Measurements from ENCODE around the gene RADIL.

RADIL gene

GRCh38 chr7:4792537-4793126 is 90.9 kb downstream of the RADIL start:
- no peak for DNase-seq (ENCODE audit: low read depth)

DNA sequence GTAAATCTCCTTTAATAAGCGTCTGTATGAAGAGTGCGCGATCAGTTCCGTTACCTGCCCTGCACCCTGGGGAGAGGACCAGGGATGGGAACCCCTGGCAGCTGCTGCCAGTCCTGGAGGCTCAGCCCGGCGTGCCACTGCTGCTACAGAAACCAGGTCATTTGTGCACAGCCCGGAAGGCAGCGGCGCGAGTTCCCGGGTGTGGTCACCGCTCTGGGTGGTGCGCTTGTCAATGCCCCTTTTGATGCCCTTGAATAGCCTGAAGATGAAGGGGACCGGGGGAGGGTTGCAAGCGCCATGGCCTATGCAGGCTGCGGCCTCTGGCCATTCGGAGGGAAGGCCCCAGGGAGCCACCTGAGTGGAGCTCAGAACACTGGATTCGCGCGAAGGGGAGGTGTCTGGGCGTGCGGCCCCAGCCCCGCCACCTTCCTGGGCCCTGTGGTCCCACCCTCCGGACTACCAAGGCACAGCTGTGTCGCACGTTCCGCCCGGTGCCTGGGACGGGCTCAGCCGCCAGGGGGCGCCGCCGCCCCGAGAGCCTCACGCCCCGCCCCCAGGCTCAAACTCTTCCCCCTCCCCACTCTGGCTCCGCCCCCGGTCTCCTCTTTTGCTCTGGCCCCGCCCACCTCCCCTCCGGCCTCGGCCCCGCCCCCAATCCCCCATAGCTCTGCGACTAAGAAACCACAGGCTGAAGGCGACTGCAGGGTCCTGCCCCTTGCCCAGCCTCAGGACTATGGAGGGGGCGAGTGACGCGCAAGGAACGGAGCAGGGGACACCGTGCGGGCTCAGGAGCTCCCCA is 91.6 kb downstream of the RADIL start:
- peak; percentile 49 for DNase-seq (ENCODE audit: low read depth)

DNA sequence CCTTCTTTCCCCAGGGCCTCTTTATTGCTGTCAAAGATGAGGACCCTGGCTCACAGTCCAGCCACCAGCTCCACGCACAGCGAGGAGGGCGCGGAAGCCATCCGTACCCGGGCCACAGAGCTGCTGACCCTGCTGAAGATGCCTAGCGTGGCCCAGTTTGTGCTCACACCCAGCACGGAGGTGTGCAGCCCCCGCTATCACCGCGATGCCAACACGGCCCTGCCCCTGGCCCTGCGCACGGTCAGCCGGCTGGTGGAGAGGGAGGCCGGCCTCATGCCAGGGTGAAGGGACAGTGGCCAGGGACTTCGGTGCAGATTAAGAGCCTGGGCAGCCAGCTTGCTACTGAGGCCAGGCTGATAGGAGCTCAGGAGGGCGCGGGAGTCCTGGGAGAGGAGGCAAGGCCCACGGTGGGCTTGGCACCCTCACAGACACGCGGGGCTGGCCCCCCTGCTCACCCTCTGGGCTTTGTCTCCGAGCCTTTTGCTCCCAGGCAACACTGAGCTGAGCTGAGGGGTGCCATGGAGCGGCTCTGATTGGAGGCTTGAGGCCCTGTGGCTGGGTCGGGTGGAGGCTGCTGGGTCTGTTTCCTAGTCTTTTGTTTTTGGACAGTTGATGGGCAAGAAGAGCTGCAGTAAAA is 92.3 kb downstream of the RADIL start:
- DNase-seq (ENCODE audit: low read depth) = no peak

DNA sequence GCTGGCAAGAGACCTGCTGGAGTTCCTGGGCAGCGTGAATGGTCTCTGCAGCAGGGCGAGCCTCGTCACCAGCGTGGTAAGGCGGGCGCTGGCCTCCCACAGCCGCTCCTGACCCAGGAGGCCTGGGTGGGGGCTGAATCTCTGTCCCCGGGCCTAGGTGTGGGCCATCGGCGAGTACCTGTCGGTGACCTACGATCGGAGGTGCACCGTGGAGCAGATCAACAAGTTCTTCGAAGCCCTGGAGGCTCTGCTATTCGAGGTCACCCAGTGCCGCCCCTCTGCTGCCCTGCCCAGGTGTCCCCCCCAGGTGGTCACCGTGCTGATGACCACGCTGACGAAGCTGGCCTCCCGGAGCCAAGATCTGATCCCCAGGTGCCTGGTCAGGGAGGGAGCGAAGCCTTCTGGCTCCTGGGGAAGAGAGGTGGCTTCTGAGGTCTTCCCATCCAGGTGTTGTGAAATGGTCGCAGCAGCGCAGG is 93.0 kb downstream of the RADIL start:
- DNase-seq (ENCODE audit: low read depth) = no peak

- DNase-seq (ENCODE audit: low read depth) = no peak
Measured at GRCh38 chr7:4790078-4790465, 93.4 kb downstream of the RADIL start.

GRCh38 chr7:4789194-4790077 is 94.1 kb downstream of the RADIL start:
- DNase-seq (ENCODE audit: low read depth) = no peak

- no peak for DNase-seq (ENCODE audit: low read depth)
Measured at GRCh38 chr7:4788627-4789189, 94.8 kb downstream of the RADIL start.

DNA sequence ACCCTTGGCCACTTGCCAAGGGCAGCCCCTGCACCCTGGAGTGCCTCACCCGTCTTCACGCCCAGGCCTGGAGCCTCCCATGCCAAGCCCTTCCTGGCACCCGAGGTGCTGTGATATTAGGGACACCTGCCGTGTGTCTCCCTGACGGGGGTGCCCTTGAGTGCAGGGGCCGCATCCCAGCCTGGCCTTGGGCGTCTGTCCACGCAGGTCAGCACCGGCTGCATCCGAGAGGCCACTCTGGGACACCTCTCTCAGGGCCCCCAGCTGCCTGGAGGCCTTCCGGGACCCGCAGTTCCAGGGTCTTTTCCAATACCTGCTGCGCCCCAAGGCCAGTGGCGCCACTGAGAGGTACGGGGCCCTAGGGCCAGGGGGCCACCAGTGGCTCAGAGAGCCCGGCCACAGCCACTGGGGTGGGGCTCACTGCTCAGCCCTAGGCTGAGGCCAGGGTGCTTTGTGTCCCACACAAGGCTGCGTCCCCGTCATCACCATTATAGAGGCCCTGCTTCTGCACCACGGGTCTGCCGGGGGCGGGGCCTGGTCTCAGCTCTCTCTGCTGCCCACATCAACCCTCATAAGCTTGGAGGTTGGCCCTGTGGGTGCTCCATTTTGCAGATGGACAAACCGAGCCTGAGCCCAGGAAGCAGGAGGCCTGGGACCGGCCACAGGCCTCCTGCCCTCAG is 95.4 kb downstream of the RADIL start:
- DNase-seq (ENCODE audit: low read depth) = no peak

DNA sequence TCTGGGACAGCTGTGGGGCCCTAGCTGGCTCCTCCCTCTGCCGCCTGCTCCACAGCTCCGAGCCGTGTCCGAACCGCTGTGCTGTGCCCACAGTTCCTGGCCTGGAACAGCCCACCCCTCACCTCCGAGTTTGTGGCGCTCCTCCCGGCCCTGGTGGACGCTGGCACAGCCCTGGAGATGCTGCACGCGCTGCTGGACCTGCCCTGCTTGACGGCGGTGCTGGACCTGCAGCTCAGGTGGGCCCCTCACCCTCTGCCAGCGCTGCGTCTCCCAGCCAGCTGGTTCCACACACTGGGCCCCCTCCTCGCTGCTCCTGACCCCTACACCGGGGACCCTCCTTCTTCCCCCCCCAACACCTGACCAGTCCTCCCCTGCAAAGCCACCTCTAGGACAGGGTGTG is 96.0 kb downstream of the RADIL start:
- DNase-seq (ENCODE audit: low read depth) = no peak

- no peak for DNase-seq (ENCODE audit: low read depth)
Measured at GRCh38 chr7:4786015-4786414, 97.5 kb downstream of the RADIL start.

- DNase-seq (ENCODE audit: low read depth) = no peak
Measured at GRCh38 chr7:4785371-4785770, 98.1 kb downstream of the RADIL start.

- DNase-seq (ENCODE audit: low read depth) = no peak
Measured at GRCh38 chr7:4784799-4785198, 98.7 kb downstream of the RADIL start.

- no peak for DNase-seq (ENCODE audit: low read depth)
Measured at GRCh38 chr7:4783762-4784351, 99.7 kb downstream of the RADIL start.

DNA sequence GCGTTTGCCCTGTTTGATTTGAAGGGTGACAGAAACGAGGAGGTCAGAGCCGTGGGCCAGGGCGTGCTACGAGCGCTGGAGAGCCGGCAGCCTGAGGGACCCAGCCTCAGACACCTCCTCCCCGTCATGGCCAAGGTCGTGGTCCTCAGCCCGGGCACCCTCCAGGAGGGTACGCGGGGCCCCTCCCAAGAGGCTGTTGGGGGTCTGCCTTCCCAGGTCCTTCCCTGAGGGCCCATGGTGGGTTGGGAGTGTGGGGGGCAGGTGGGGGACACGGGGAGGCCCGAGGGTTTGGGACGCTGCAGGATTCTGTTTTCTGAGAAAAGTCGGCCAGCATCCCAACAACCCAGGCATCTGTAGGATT is 100.2 kb downstream of the RADIL start:
- DNase-seq (ENCODE audit: low read depth) = no peak

DNA sequence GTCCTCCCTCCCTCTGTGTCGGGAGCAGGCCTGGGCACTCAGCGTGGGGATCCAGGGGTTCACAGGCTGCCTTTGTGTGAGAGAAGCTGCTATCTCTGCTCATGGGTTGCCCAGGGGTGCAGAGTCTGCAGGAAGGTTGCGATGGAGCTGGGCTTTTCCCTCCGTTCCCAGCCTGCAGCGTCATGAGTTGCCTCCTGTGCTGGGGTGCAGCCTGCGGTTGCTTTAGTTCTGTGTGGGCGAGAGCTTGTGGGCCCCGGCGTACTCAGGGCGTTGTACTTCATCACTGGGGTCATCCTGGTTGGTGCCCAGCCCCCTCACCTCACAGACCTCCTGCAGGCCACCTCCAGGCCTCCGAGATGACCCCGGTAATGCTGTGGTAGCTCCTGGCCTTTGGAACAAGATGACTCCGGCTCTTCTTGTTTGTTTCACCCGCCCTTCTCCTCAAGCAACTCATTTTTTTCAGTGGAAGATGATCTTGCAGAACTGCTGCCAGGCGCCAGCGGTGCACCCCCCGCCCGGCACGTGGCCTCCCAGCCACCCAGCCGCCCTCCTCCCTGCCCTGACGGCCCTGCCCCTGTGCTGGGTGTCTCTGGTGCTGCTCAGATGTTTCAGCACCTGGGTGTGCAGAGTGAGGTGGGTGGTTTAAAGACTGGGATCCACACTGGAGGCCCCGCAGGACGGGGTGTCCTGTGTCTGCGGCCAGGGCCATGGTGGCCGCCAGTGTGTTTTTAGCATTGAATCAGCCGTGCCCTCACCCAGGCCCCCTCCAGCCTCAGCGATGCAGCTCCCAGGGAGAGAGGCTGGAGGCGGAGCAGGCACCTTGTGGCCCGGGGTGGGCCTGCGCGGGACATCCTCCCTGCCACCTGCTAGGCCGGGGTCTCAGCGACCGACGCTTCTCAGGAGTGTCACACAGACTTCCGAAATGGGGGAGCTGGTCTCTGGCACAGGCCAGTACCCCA is 100.9 kb downstream of the RADIL start:
- no peak for DNase-seq (ENCODE audit: low read depth)

GRCh38 chr7:4781366-4782069 is 102.0 kb downstream of the RADIL start:
- DNase-seq (ENCODE audit: low read depth) = no peak

GRCh38 chr7:4779118-4779517 is 104.4 kb downstream of the RADIL start:
- no peak for DNase-seq (ENCODE audit: low read depth)

- DNase-seq (ENCODE audit: low read depth) = peak; percentile 66
Measured at GRCh38 chr7:4775848-4776623, 107.5 kb downstream of the RADIL start.

Measured in ELR (cell line).